HL-60 (cell line): ENCODE results near the gene FLT4.

Source experiments
- DNase-seq, 2 experiments: peaks; one replicate each; pipeline ENCODE4 v3.0.0-alpha.2; 2010 to 2020; ENCODE audit warnings: low read depth in 1 of 2, low spot score in 1 of 2
- H3K27ac ChIP-seq: fragments of 250-450 bp; sonication (Bioruptor Pico); replicated peaks from 2 replicates; pipeline ENCODE4 v1.5.1; 2020; ENCODE audit warnings: mild to moderate bottlenecking, moderate library complexity
- H3K27me3 ChIP-seq: fragments of 250-450 bp; sonication (Bioruptor Pico); 2 replicates; pipeline ENCODE4 v1.5.1; 2021; ENCODE audit warnings: mild to moderate bottlenecking, moderate library complexity; ENCODE audit not compliant: insufficient read depth, poor library complexity, severe bottlenecking
- H3K4me3 ChIP-seq: replicated peaks from 2 replicates; pipeline ENCODE4 v1.5.1; 2011; ENCODE audit warnings: mild to moderate bottlenecking, control low read depth, low read length; ENCODE audit not compliant: insufficient read depth
- CTCF ChIP-seq: IDR thresholded peaks from one replicate; pipeline ENCODE4 v1.5.1; 2011; ENCODE audit warnings: low read length, control low read depth, inconsistent platforms; ENCODE audit not compliant: insufficient read depth
- GABPA ChIP-seq: IDR thresholded peaks from 2 replicates; pipeline ENCODE4 v1.6.1; 2012; ENCODE audit warnings: low read depth
- POLR2AphosphoS5 ChIP-seq: IDR thresholded peaks from 2 replicates; pipeline ENCODE4 v1.6.1; 2012; ENCODE audit warnings: low read depth
- REST ChIP-seq: IDR thresholded peaks from 2 replicates; pipeline ENCODE4 v1.6.1; 2012; ENCODE audit warnings: low read depth; ENCODE audit not compliant: insufficient replicate concordance
- SPI1 ChIP-seq: IDR thresholded peaks from 2 replicates; pipeline ENCODE4 v1.6.1; 2012; ENCODE audit warnings: low read depth, mild to moderate bottlenecking, borderline replicate concordance

The FLT4 gene

GRCh38 chr5:180575571-180575970, 73.8 kb downstream of the FLT4 start:
- Histone ChIP-seq H3K27ac (no peak overlapping the region), H3K27me3 (no peaks in the 10 kb centered on the region), H3K4me3 (no peak overlapping the region)
- DNase-seq: no peak
- TF ChIP-seq POLR2AphosphoS5: no peak
- no peak for TF ChIP-seq SPI1
- TF ChIP-seq REST: no peak

- H3K27ac ChIP-seq: no peak overlapping the region
- TF ChIP-seq GABPA (no peak), SPI1 (no peak), REST (no peak), POLR2AphosphoS5 (no peak), CTCF (no peak)
Observed at GRCh38 chr5:180568914-180569313, 80.5 kb downstream of the FLT4 start.

GRCh38 chr5:180563994-180564393, 85.4 kb downstream of the FLT4 start:
- Histone ChIP-seq H3K27ac (no peak overlapping the region), H3K4me3 (no peak overlapping the region), H3K27me3 (no peaks in the 10 kb centered on the region)
- DNase-seq: no peak
- TF ChIP-seq POLR2AphosphoS5: no peak

More at GRCh38 chr5:180568914-180569313, 80.5 kb downstream of the FLT4 start:
- H3K4me3 ChIP-seq: no peak overlapping the region
- DNase-seq: no peak
- H3K27me3 ChIP-seq: no peaks in the 10 kb centered on the region

GRCh38 chr5:180558232-180558631, 91.2 kb downstream of the FLT4 start:
- TF ChIP-seq REST (no peak), GABPA (no peak), POLR2AphosphoS5 (no peak), CTCF (no peak), SPI1 (no peak)
- Histone ChIP-seq H3K27me3 (no peaks in the 10 kb centered on the region), H3K27ac (no peak overlapping the region), H3K4me3 (no peak overlapping the region)
- no peak for DNase-seq
